Measurements from ENCODE around the gene ABCD2. TPM values are rescaled to one million over a fixed set of nuclear protein-coding genes. Genes with fewer than 3 reads are reported as not detected.

ABCD2 gene
- total and polyA plus RNA-seq, 2 of the 4 experiments (the other 2 are of a cell fraction), result not detected

- H4K8ac ChIP-seq (ENCODE audit: low read depth in 2 of 2, low read length in 2 of 2), result no peak overlapping the region
- H3K9me3 ChIP-seq (ENCODE audit: control insufficient read depth, insufficient read depth, low read length), result no peaks in the 10 kb centered on the region
- H3K56ac ChIP-seq (ENCODE audit: extremely low read depth, insufficient read depth, low read length), result no peak overlapping the region
- H3K4ac ChIP-seq (ENCODE audit: low read depth, low read length), result no peak overlapping the region
- H3K36me3 ChIP-seq (ENCODE audit: control insufficient read depth, insufficient read depth, low read length), result no peaks in the 10 kb centered on the region
- no peak overlapping the region for H3K23ac ChIP-seq (ENCODE audit: low read depth, low read length)
- H2BK15ac ChIP-seq (ENCODE audit: low read depth, low read length), result no peak overlapping the region
- no peak overlapping the region for H3K4me2 ChIP-seq (ENCODE audit: low read depth, low read length)
- dilution Hi-C loops (cut with HindIII; ENCODE audit: low sequenced_read_pairs, unreplicated experiment) (no loop called here), intact Hi-C loops (cut with micrococcal nuclease) (no loop called here), in situ Hi-C loops (cut with MboI; ENCODE audit: low sequenced_read_pairs) (no loop called here)
- H3K4me1 ChIP-seq (ENCODE audit: control insufficient read depth, insufficient read depth, low read length), result no peaks in the 10 kb centered on the region
- H2BK5ac ChIP-seq (ENCODE audit: low read depth, low read length, poor library complexity, severe bottlenecking), result no peak overlapping the region
- ATAC-seq (ENCODE audit: low read depth) (no peak), DNase-seq (no peak)
- no peaks in the 10 kb centered on the region for H3K27me3 ChIP-seq (ENCODE audit: control insufficient read depth, insufficient read depth, low read length)
- no peak for TF ChIP-seq CHD1 (IDR thresholded peaks at IDR 0.05; ENCODE audit: low read depth, low read length)
- no peak for TF ChIP-seq CTCF (conservative IDR thresholded peaks at IDR 0.05; ENCODE audit: low read depth, low read length)
- TF ChIP-seq POLR2A (IDR thresholded peaks at IDR 0.05; ENCODE audit: low read depth, low read length), result no peak
- TF ChIP-seq ELK1 (IDR thresholded peaks at IDR 0.05; ENCODE audit: borderline replicate concordance, low read depth, low read length), result no peak
- TF ChIP-seq RFX5 (IDR thresholded peaks at IDR 0.05; ENCODE audit: low read depth, low read length), result no peak
- no peak for TF ChIP-seq USF2 (IDR thresholded peaks at IDR 0.05; ENCODE audit: low read depth, low read length)
- no peak for TF ChIP-seq RAD21 (IDR thresholded peaks at IDR 0.05; ENCODE audit: low read length)
- TF ChIP-seq BHLHE40 (IDR thresholded peaks at IDR 0.05; ENCODE audit: low read depth, low read length), result no peak
- TF ChIP-seq SMC3 (IDR thresholded peaks at IDR 0.05; ENCODE audit: low read depth, low read length), result no peak
- TF ChIP-seq RCOR1 (IDR thresholded peaks at IDR 0.05; ENCODE audit: insufficient replicate concordance, low read length), result no peak
- no peak for TF ChIP-seq NFE2L2 (IDR thresholded peaks at IDR 0.05; ENCODE audit: low read depth, low read length)
- no peak overlapping the region for H3K14ac ChIP-seq (replicated peaks; ENCODE audit: low read depth, low read length)
- no peak overlapping the region for H2AK5ac ChIP-seq (ENCODE audit: low read depth, low read length)
- no TSS peak for BruUV-seq (replicated peaks)
- no peak overlapping the region for H3K18ac ChIP-seq (ENCODE audit: low read depth, low read length)
- no peak overlapping the region for H3K4me3 ChIP-seq (ENCODE audit: insufficient read depth, low read depth, low read length)
- no peak overlapping the region for H3K27ac ChIP-seq (ENCODE audit: insufficient read depth, low read length)
- H4K91ac ChIP-seq (ENCODE audit: insufficient read depth, low read depth, low read length), result no peak overlapping the region
- POLR2A ChIA-PET (ENCODE audit: unreplicated experiment), result no interaction called here
- no peak overlapping the region for H2BK20ac ChIP-seq (ENCODE audit: low read depth, low read length)
- H3K79me1 ChIP-seq (ENCODE audit: low read depth in 1 of 2, low read length in 2 of 2), result no peaks in the 10 kb centered on the region
- no peak overlapping the region for H2BK120ac ChIP-seq (ENCODE audit: low read depth, low read length)
- no peaks in the 10 kb centered on the region for H3K9me1 ChIP-seq (ENCODE audit: insufficient read depth, low read length)
- no peak overlapping the region for H2AFZ ChIP-seq (replicated peaks; ENCODE audit: low read length, poor library complexity)
- no peaks in the 10 kb centered on the region for H4K20me1 ChIP-seq (ENCODE audit: insufficient read depth, low read length)
- H4K5ac ChIP-seq (ENCODE audit: low read depth, low read length), result no peak overlapping the region
- CTCF ChIA-PET, result no interaction called here
- no peak overlapping the region for H3K9ac ChIP-seq (ENCODE audit: low read depth, low read length)
- H2AK9ac ChIP-seq (replicated peaks; ENCODE audit: low read depth, low read length, poor library complexity), result no peak overlapping the region
- no CpG with 5 or more reads among the region's 9 CpGs for WGBS, 2 experiments (ENCODE audit: extremely low coverage in 2 of 2, insufficient read length in 1 of 2)
Observed at GRCh38 chr12:39588348-39588747, 31.3 kb downstream of the ABCD2 start.
